ENCODE data around the gene RNF157.

DNA sequence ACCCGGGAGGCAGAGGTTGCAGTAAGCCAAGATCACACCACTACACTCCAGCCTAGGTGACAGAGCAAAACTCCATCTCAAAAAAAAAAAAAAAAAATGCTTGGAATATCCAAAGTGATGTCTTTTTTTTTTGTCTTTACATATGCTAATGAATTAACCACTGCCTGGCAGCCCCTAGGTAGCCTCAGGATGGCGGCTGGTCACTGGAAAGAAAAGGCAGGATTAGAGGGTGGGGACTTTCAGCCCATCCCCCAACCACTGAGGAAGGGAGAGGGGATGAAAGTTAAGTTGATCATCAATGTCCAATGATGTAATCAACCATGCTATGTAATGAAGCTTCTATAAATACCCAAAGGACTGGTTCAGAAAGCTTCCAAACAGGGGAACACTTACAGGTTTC lies 26.8 kb downstream of the RNF157 start:
- no peak for TF ChIP-seq FOXP2 (optimal IDR thresholded peaks at IDR 0.05; ENCODE audit: control extremely low read depth, extremely low read length, insufficient read depth)
- TF ChIP-seq POLR2AphosphoS5 (IDR thresholded peaks at IDR 0.05; ENCODE audit: borderline replicate concordance, low read depth, low read length) = no peak
